Esophagus muscularis mucosa (tissue), 2 donors: ENCODE measurements around the gene HSPB7.

Experiments
- EP300 ChIP-seq: sonication (generic); formaldehyde crosslinking; IDR thresholded peaks from one replicate; pipeline ENCODE4 v1.6.1; 2017; ENCODE audit warnings: antibody characterized with exemption
- POLR2A ChIP-seq: fragments of 450-650 bp; IDR thresholded peaks from one replicate; pipeline ENCODE4 v1.6.1; 2017; ENCODE audit warnings: antibody characterized with exemption, moderate library complexity, mild to moderate bottlenecking, low read depth

GRCh38 chr1:15992582-15993500, 25.0 kb downstream of the HSPB7 start:
- TF ChIP-seq EP300 (no peak), POLR2A (no peak)
